MM.1S (cell line): ENCODE data around the gene OSMR.

Experiments used
- DNase-seq: peaks from one replicate; pipeline ENCODE4 v3.0.0-alpha.2; 2015
- H2AFZ ChIP-seq: fragments of 300-600 bp; sonication (generic); 2 replicates; pipeline ENCODE4 v1.6.0; 2016; ENCODE audit warnings: antibody characterized with exemption, low read length
- H3F3A ChIP-seq: fragments of 300-600 bp; sonication (generic); 2 replicates; pipeline ENCODE4 v1.6.1; 2016; ENCODE audit warnings: mild to moderate bottlenecking, antibody characterized with exemption, low read length, moderate library complexity, mixed read lengths; ENCODE audit not compliant: insufficient read depth
- H3K27ac ChIP-seq: fragments of 300-600 bp; sonication (generic); 2 replicates; pipeline ENCODE4 v1.5.1; 2016; ENCODE audit warnings: mild to moderate bottlenecking, low read length
- H3K27me3 ChIP-seq: fragments of 300-600 bp; sonication (generic); replicated peaks from 2 replicates; pipeline ENCODE4 v1.6.0; 2016; ENCODE audit warnings: low read length; ENCODE audit not compliant: insufficient read depth
- H3K36me3 ChIP-seq: fragments of 300-600 bp; sonication (generic); replicated peaks from 2 replicates; pipeline ENCODE4 v1.6.1; 2016; ENCODE audit warnings: mild to moderate bottlenecking, low read length, mixed read lengths; ENCODE audit not compliant: insufficient read depth
- H3K4me1 ChIP-seq: fragments of 300-600 bp; sonication (generic); 2 replicates; pipeline ENCODE4 v1.6.1; 2016; ENCODE audit warnings: low read length, mixed read lengths
- H3K4me2 ChIP-seq: fragments of 300-600 bp; sonication (generic); 2 replicates; pipeline ENCODE4 v1.6.0; 2016; ENCODE audit warnings: low read depth, low read length
- H3K4me3 ChIP-seq: fragments of 300-600 bp; sonication (generic); 2 replicates; pipeline ENCODE4 v1.5.1; 2016; ENCODE audit warnings: low read length, mixed read lengths
- H3K79me2 ChIP-seq: fragments of 300-600 bp; sonication (generic); 2 replicates; pipeline ENCODE4 v1.6.1; 2016; ENCODE audit warnings: mixed run types, low read length, mixed read lengths
- H3K9ac ChIP-seq: fragments of 300-600 bp; sonication (generic); 2 replicates; pipeline ENCODE4 v1.6.1; 2016; ENCODE audit warnings: low read length, mixed read lengths
- H3K9me2 ChIP-seq: fragments of 300-600 bp; sonication (generic); replicated peaks from 2 replicates; pipeline ENCODE4 v1.6.1; 2016; ENCODE audit warnings: mild to moderate bottlenecking, low read length, mixed read lengths; ENCODE audit not compliant: insufficient read depth
- H3K9me3 ChIP-seq: fragments of 300-600 bp; sonication (generic); replicated peaks from 2 replicates; pipeline ENCODE4 v1.6.1; 2016; ENCODE audit warnings: mild to moderate bottlenecking, low read length, mixed read lengths; ENCODE audit not compliant: insufficient read depth
- H4K20me1 ChIP-seq: fragments of 300-600 bp; sonication (generic); 2 replicates; pipeline ENCODE4 v1.6.1; 2016; ENCODE audit warnings: mild to moderate bottlenecking, low read length, moderate library complexity, mixed read lengths; ENCODE audit not compliant: insufficient read depth
- EZH2 ChIP-seq: fragments of 300-600 bp; sonication (generic); optimal IDR thresholded peaks from 2 replicates; pipeline ENCODE3; 2017; ENCODE audit warnings: low read depth, mild to moderate bottlenecking, antibody characterized with exemption, low read length, mixed read lengths
- EZH2phosphoT487 ChIP-seq: fragments of 300-600 bp; sonication (generic); IDR thresholded peaks from 2 replicates; pipeline ENCODE4 v1.6.1; 2018; ENCODE audit warnings: antibody characterized with exemption, low read length
- TF ChIP-seq, protein P1 (sequence below): fragments of 300-600 bp; sonication (generic); IDR thresholded peaks from 2 replicates; pipeline ENCODE4 v1.5.1; 2016; ENCODE audit warnings: antibody characterized with exemption, low read length, mixed read lengths

OSMR gene

DNA sequence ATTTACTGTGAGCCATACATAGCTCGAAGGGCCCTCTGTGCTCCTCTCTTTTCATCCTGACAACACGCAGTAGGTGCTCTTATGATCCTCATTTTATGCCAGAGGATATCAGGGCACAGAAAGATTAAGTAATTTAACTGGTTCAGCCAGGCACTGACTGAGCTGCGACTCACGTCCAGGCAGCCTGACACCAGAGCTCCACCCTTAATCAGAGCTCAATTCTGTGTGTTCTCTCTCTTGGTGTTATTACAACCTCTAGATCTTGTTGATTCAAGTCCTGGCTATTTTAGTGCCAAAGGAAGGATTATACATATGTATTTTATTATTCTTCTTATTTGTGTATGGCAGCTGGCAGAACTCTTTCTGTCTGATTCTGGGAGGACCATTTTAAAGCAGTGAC lies 59.7 kb downstream of the OSMR start:
- Histone ChIP-seq H3K9me2 (no peaks in the 10 kb centered on the region), H3K4me1 (no peaks in the 10 kb centered on the region), H3F3A (no peaks in the 10 kb centered on the region), H3K27me3 (no peaks in the 10 kb centered on the region), H3K9ac (no peak overlapping the region), H3K79me2 (no peaks in the 10 kb centered on the region), H3K4me3 (no peak overlapping the region), H3K4me2 (no peak overlapping the region), H4K20me1 (no peaks in the 10 kb centered on the region), H3K27ac (no peak overlapping the region), H3K9me3 (no peaks in the 10 kb centered on the region), H3K36me3 (no peaks in the 10 kb centered on the region), H2AFZ (no peak overlapping the region)
- TF ChIP-seq, protein P1, sequence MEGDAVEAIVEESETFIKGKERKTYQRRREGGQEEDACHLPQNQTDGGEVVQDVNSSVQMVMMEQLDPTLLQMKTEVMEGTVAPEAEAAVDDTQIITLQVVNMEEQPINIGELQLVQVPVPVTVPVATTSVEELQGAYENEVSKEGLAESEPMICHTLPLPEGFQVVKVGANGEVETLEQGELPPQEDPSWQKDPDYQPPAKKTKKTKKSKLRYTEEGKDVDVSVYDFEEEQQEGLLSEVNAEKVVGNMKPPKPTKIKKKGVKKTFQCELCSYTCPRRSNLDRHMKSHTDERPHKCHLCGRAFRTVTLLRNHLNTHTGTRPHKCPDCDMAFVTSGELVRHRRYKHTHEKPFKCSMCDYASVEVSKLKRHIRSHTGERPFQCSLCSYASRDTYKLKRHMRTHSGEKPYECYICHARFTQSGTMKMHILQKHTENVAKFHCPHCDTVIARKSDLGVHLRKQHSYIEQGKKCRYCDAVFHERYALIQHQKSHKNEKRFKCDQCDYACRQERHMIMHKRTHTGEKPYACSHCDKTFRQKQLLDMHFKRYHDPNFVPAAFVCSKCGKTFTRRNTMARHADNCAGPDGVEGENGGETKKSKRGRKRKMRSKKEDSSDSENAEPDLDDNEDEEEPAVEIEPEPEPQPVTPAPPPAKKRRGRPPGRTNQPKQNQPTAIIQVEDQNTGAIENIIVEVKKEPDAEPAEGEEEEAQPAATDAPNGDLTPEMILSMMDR, result no peak
- no peak for TF ChIP-seq EZH2
- TF ChIP-seq EZH2phosphoT487, result no peak
- DNase-seq, result no peak

- H3F3A ChIP-seq, result no peaks in the 10 kb centered on the region
- no peak for DNase-seq
- no peak overlapping the region for H3K27ac ChIP-seq
- H2AFZ ChIP-seq, result no peak overlapping the region
- H4K20me1 ChIP-seq, result no peaks in the 10 kb centered on the region
- no peaks in the 10 kb centered on the region for H3K36me3 ChIP-seq
- no peaks in the 10 kb centered on the region for H3K4me1 ChIP-seq
- H3K9me2 ChIP-seq, result no peaks in the 10 kb centered on the region
- H3K9me3 ChIP-seq, result no peaks in the 10 kb centered on the region
- H3K27me3 ChIP-seq, result no peaks in the 10 kb centered on the region
- no peaks in the 10 kb centered on the region for H3K79me2 ChIP-seq
- no peak overlapping the region for H3K9ac ChIP-seq
- H3K4me3 ChIP-seq, result no peak overlapping the region
- TF ChIP-seq EZH2 (no peak), EZH2phosphoT487 (no peak)
- TF ChIP-seq, protein P1, result no peak
- no peak overlapping the region for H3K4me2 ChIP-seq
These were observed 60.7 kb downstream of the OSMR start for GRCh38 chr5:38906503-38906902.

GRCh38 chr5:38911933-38912332 lies 66.1 kb downstream of the OSMR start:
- Histone ChIP-seq H3K79me2 (no peaks in the 10 kb centered on the region), H3K4me1 (no peaks in the 10 kb centered on the region), H3K9ac (no peak overlapping the region), H3K4me3 (no peak overlapping the region), H3K27me3 (no peaks in the 10 kb centered on the region), H2AFZ (no peak overlapping the region), H3F3A (no peaks in the 10 kb centered on the region), H4K20me1 (no peaks in the 10 kb centered on the region), H3K4me2 (no peak overlapping the region), H3K27ac (no peak overlapping the region), H3K9me3 (no peaks in the 10 kb centered on the region), H3K36me3 (no peaks in the 10 kb centered on the region), H3K9me2 (no peaks in the 10 kb centered on the region)
- TF ChIP-seq EZH2 (no peak), EZH2phosphoT487 (no peak)
- TF ChIP-seq, protein P1, result no peak
- no peak for DNase-seq

DNA sequence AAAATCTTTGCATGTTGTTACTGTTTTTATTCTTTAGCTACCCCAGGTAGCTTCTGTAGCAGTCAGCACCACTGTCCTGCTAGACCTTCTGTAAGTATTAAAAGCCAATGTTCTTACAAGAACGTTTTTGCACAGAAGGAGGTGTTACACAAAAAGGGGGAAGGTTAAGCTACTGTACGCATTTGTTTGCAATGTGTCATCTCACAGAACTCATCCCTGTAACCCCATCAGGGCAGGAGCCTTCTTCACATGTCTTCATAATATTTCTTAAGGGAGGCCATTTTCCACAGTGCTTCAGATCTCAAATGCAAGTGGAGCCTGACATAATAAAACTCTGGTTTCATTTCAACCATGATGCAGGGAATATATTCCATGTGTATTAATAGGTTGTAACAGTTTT lies 67.9 kb downstream of the OSMR start:
- TF ChIP-seq EZH2phosphoT487, result no peak

More for the DNA sequence above, 67.9 kb downstream of the OSMR start:
- Histone ChIP-seq H3K36me3 (no peaks in the 10 kb centered on the region), H2AFZ (no peak overlapping the region), H3K4me1 (no peaks in the 10 kb centered on the region), H3K9me3 (no peaks in the 10 kb centered on the region), H3K9ac (no peak overlapping the region), H3K79me2 (no peaks in the 10 kb centered on the region), H3K9me2 (no peaks in the 10 kb centered on the region), H3K4me2 (no peak overlapping the region), H3K27me3 (no peaks in the 10 kb centered on the region), H3K27ac (no peak overlapping the region), H4K20me1 (no peaks in the 10 kb centered on the region), H3K4me3 (no peak overlapping the region), H3F3A (no peaks in the 10 kb centered on the region)
- DNase-seq, result no peak
